ENCODE results near the gene MLPH. TPM values are rescaled to one million over a fixed set of nuclear protein-coding genes. Genes with fewer than 3 reads are reported as not detected.
A peak's percentile ranks its signal among the peaks of the same experiment; 100 is the strongest.

The MLPH gene
- total and polyA plus RNA-seq, 4 donors, result 1.6 to 25.9 (median 22.3) TPM

GRCh38 chr2:237561221-237561620 lies 74.2 kb downstream of the MLPH start:
- no peak for DNase-seq (ENCODE audit: low spot score)
- Histone ChIP-seq H3K9ac (ENCODE audit: low read depth in 1 of 2, low read length in 2 of 2) (no peak overlapping the region), H3K4me3 (ENCODE audit: low read depth in 1 of 3, low read length in 3 of 3) (no peak overlapping the region), H3K27ac (ENCODE audit: low read depth in 1 of 2, low read length in 2 of 2) (no peak overlapping the region), H3K4me1 (ENCODE audit: control insufficient read depth in 4 of 4, insufficient read depth in 4 of 4, low read length in 3 of 4) (peaks cover 0 to 8% (median 6%) of the 10 kb centered on the region in 4 donors), H3K27me3 (ENCODE audit: control insufficient read depth in 4 of 4, insufficient read depth in 4 of 4, low read length in 3 of 4) (no peaks in the 10 kb centered on the region), H3K9me3 (ENCODE audit: control insufficient read depth in 4 of 4, low read length in 3 of 4) (no peaks in the 10 kb centered on the region), H3K36me3 (ENCODE audit: control insufficient read depth in 4 of 4, insufficient read depth in 3 of 4, low read depth in 1 of 4, low read length in 3 of 4) (no peaks in the 10 kb centered on the region)
- WGBS, result 88% methylated on average over 7 of the region's 7 CpGs
- TF ChIP-seq FOXA2 (IDR thresholded peaks at IDR 0.05) (no peak), RXRA (IDR thresholded peaks at IDR 0.05) (no peak), REST (IDR thresholded peaks at IDR 0.05) (no peak), FOXA1 (IDR thresholded peaks at IDR 0.05) (no peak), EGR1 (IDR thresholded peaks at IDR 0.05; ENCODE audit: low read depth in 2 of 2) (no peak), RAD21 (IDR thresholded peaks at IDR 0.05) (no peak), JUND (IDR thresholded peaks at IDR 0.05) (no peak), CTCF (IDR thresholded peaks at IDR 0.05; ENCODE audit: low read depth, low read length, missing input control) (no peak), GABPA (IDR thresholded peaks at IDR 0.05 in 1 of 2, conservative IDR thresholded peaks at IDR 0.05 in 1 of 2) (no peak)

GRCh38 chr2:237563816-237564215 lies 76.8 kb downstream of the MLPH start:
- no peak overlapping the region for H3K27ac ChIP-seq (ENCODE audit: low read depth in 1 of 2, low read length in 2 of 2)
- DNase-seq (ENCODE audit: low spot score), result no peak
- H3K9ac ChIP-seq (ENCODE audit: low read depth in 1 of 2, low read length in 2 of 2), result no peak overlapping the region
- no peak overlapping the region for H3K4me3 ChIP-seq (ENCODE audit: low read depth in 1 of 3, low read length in 3 of 3)
- 41% methylated on average over 14 of the region's 14 CpGs for WGBS
- TF ChIP-seq RXRA (IDR thresholded peaks at IDR 0.05) (no peak), REST (IDR thresholded peaks at IDR 0.05) (peak; percentile 96)
- H3K4me1 ChIP-seq (ENCODE audit: control insufficient read depth in 4 of 4, insufficient read depth in 4 of 4, low read length in 3 of 4), result peaks cover 2 to 16% (median 6%) of the 10 kb centered on the region in 4 donors
- no peaks in the 10 kb centered on the region for H3K27me3 ChIP-seq (ENCODE audit: control insufficient read depth in 4 of 4, insufficient read depth in 4 of 4, low read length in 3 of 4)
- H3K36me3 ChIP-seq (ENCODE audit: control insufficient read depth in 4 of 4, insufficient read depth in 3 of 4, low read depth in 1 of 4, low read length in 3 of 4), result no peaks in the 10 kb centered on the region
- H3K9me3 ChIP-seq (ENCODE audit: control insufficient read depth in 4 of 4, low read length in 3 of 4), result no peaks in the 10 kb centered on the region
